ENCODE results near the gene RGS6. TPM values are rescaled to one million over a fixed set of nuclear protein-coding genes. Genes with fewer than 3 reads are reported as not detected.

Gene RGS6
- total RNA-seq, 1 experiment from 2014 or later, result not detected

GRCh38 chr14:72070458-72070857 lies 138.2 kb downstream of the RGS6 start:
- TF ChIP-seq, protein P1, sequence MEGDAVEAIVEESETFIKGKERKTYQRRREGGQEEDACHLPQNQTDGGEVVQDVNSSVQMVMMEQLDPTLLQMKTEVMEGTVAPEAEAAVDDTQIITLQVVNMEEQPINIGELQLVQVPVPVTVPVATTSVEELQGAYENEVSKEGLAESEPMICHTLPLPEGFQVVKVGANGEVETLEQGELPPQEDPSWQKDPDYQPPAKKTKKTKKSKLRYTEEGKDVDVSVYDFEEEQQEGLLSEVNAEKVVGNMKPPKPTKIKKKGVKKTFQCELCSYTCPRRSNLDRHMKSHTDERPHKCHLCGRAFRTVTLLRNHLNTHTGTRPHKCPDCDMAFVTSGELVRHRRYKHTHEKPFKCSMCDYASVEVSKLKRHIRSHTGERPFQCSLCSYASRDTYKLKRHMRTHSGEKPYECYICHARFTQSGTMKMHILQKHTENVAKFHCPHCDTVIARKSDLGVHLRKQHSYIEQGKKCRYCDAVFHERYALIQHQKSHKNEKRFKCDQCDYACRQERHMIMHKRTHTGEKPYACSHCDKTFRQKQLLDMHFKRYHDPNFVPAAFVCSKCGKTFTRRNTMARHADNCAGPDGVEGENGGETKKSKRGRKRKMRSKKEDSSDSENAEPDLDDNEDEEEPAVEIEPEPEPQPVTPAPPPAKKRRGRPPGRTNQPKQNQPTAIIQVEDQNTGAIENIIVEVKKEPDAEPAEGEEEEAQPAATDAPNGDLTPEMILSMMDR (IDR thresholded peaks at IDR 0.05; ENCODE audit: unreplicated experiment), result no peak
- H3K27ac Mint-ChIP-seq (ENCODE audit: unreplicated experiment), result no peak overlapping the region

DNA sequence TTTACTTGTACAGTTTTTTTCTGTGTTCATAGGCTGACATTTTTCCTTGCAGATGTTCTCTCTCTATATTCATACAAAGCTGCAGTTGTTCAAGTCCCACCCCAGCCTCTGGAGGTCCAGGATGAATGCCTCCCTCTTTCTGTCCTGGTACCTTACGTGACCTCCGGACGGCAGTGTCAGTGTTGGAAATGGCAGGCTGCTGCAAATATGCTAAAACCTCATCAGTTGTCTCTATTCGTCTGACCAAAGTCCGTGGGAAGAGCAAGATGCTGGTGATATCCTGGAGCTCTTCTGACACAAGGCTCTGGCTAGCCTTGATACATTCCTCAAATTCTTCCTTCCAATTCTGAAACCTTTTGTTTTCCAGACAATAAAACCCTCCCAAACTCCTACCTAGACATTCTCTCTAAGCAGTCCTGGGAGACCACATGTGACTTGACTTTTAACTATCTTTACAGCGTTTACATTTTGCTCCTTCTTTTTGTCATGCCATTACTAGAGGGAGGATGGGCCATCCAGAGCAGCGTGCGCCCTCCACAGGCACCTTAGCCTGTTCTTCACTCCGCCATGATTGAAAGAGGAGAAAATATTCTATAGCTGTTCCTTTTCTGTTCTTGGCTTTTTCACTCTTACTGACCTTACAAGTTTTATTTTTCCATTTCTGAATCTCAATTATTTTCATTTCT lies 143.6 kb downstream of the RGS6 start:
- CTCF ChIA-PET, result no interaction called here
- intact Hi-C loops (cut with micrococcal nuclease; ENCODE audit: unreplicated experiment), result no loop called here
- no TSS peak for BruUV-seq (replicated peaks)
- H3K27me3 Mint-ChIP-seq (ENCODE audit: unreplicated experiment), result peaks cover 22% of the 10 kb centered on the region
- H3K27ac Mint-ChIP-seq (ENCODE audit: unreplicated experiment), result no peak overlapping the region
- DNase-seq, result no peak
- no peaks in the 10 kb centered on the region for H3K36me3 Mint-ChIP-seq (ENCODE audit: insufficient read depth, unreplicated experiment)
- no peaks in the 10 kb centered on the region for H3K9me3 Mint-ChIP-seq (ENCODE audit: low read depth, unreplicated experiment)
- H3K4me1 Mint-ChIP-seq (ENCODE audit: low read depth, unreplicated experiment), result no peaks in the 10 kb centered on the region
- no peak overlapping the region for H3K4me3 Mint-ChIP-seq (ENCODE audit: low read depth, unreplicated experiment)
- TF ChIP-seq, protein P1 (IDR thresholded peaks at IDR 0.05; ENCODE audit: unreplicated experiment), result no peak

More at GRCh38 chr14:72070458-72070857, 138.2 kb downstream of the RGS6 start:
- Mint-ChIP-seq H3K4me3 (ENCODE audit: low read depth, unreplicated experiment) (no peak overlapping the region), H3K4me1 (ENCODE audit: low read depth, unreplicated experiment) (no peaks in the 10 kb centered on the region), H3K36me3 (ENCODE audit: insufficient read depth, unreplicated experiment) (no peaks in the 10 kb centered on the region), H3K9me3 (ENCODE audit: low read depth, unreplicated experiment) (no peaks in the 10 kb centered on the region), H3K27me3 (ENCODE audit: unreplicated experiment) (peaks cover 3% of the 10 kb centered on the region)
- CTCF ChIA-PET, result no interaction called here
- BruUV-seq (replicated peaks), result no TSS peak
- DNase-seq, result no peak
- intact Hi-C loops (cut with micrococcal nuclease; ENCODE audit: unreplicated experiment), result no loop called here

- Mint-ChIP-seq H3K4me3 (ENCODE audit: low read depth, unreplicated experiment) (no peak overlapping the region), H3K36me3 (ENCODE audit: insufficient read depth, unreplicated experiment) (no peaks in the 10 kb centered on the region)
- CTCF ChIA-PET, result no interaction called here
Measured at GRCh38 chr14:72081137-72081536, 148.9 kb downstream of the RGS6 start.

GRCh38 chr14:72084935-72085334 lies 152.7 kb downstream of the RGS6 start:
- intact Hi-C loops (cut with micrococcal nuclease; ENCODE audit: unreplicated experiment), result no loop called here
- no TSS peak for BruUV-seq (replicated peaks)

More at GRCh38 chr14:72081137-72081536, 148.9 kb downstream of the RGS6 start:
- intact Hi-C loops (cut with micrococcal nuclease; ENCODE audit: unreplicated experiment), result no loop called here
- peaks cover 24% of the 10 kb centered on the region for H3K27me3 Mint-ChIP-seq (ENCODE audit: unreplicated experiment)
- H3K9me3 Mint-ChIP-seq (ENCODE audit: low read depth, unreplicated experiment), result no peaks in the 10 kb centered on the region
- TF ChIP-seq, protein P1 (IDR thresholded peaks at IDR 0.05; ENCODE audit: unreplicated experiment), result no peak
- H3K27ac Mint-ChIP-seq (ENCODE audit: unreplicated experiment), result no peak overlapping the region
- no peaks in the 10 kb centered on the region for H3K4me1 Mint-ChIP-seq (ENCODE audit: low read depth, unreplicated experiment)
- no TSS peak for BruUV-seq (replicated peaks)
- DNase-seq, result no peak

More at GRCh38 chr14:72084935-72085334, 152.7 kb downstream of the RGS6 start:
- no peaks in the 10 kb centered on the region for H3K36me3 Mint-ChIP-seq (ENCODE audit: insufficient read depth, unreplicated experiment)
- H3K4me3 Mint-ChIP-seq (ENCODE audit: low read depth, unreplicated experiment), result no peak overlapping the region
- TF ChIP-seq, protein P1 (IDR thresholded peaks at IDR 0.05; ENCODE audit: unreplicated experiment), result no peak
- H3K9me3 Mint-ChIP-seq (ENCODE audit: low read depth, unreplicated experiment), result no peaks in the 10 kb centered on the region
- CTCF ChIA-PET, result no interaction called here
- H3K27me3 Mint-ChIP-seq (ENCODE audit: unreplicated experiment), result peaks cover 42% of the 10 kb centered on the region
- no peak for DNase-seq
- H3K4me1 Mint-ChIP-seq (ENCODE audit: low read depth, unreplicated experiment), result no peaks in the 10 kb centered on the region
- no peak overlapping the region for H3K27ac Mint-ChIP-seq (ENCODE audit: unreplicated experiment)
